Activated CD4-positive, alpha-beta T cell treated with anti-CD3 and anti-CD28 coated beads, Interleukin-2, amount 50 U/mL, for 1 hour (primary cell): Measurements from ENCODE around the gene PRUNE2.

Experiments used
- DNase-seq: peaks from one replicate; pipeline ENCODE4 v3.0.0-alpha.2; 2020

The PRUNE2 gene

DNA sequence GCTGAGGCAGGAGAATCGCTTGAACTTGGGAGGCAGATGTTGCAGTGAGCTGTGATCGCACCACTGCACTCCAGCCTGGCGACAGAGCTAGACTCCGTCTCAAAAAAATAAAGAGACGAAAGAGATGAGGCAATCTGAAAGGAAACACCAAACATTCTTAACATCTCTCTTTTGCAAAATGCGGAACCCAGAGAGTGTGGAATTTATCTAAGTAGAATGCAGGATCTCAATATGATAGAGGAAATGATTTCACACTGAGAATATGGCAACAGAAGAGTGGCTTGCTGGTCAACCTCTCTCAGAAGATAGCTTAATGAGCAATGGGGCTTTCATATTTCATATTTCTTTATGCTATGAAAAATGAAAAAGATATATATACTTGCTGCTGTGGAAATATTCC lies 175.1 kb downstream of the PRUNE2 start:
- no peak for DNase-seq

DNA sequence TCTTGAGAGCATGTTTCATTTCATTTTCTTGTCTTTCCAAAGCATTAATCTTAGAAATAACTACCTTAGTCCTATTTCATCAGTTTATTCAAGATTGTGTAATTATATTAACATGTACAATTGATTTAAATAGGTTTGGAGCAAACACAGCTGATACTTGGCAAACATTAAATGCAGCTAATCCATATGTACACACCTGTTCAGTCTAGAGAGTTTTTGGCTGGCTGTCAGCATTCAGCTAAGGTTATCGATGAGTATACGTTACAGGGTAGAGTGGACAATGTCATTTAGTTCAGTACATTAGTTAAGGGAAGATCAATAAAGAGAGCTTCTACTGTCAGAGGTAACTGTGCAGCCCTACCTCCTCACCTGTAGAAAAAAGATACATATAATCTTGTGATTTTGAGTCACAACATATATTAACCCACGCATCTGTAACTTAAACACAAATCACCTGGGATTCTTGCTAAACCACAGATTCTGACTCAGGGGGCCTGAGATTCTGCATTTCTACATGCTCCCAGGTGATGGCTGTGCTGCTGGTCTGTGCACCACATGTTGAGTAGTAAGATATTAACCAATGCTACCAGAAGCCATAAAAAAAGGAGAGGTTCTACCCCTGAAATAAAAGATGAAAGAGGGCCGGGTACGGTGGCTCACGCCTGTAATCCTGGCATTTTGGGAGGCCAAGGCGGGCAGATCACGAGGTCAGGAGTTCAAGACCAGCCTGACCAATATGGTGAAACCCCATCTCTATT lies 175.8 kb downstream of the PRUNE2 start:
- DNase-seq = no peak

DNA sequence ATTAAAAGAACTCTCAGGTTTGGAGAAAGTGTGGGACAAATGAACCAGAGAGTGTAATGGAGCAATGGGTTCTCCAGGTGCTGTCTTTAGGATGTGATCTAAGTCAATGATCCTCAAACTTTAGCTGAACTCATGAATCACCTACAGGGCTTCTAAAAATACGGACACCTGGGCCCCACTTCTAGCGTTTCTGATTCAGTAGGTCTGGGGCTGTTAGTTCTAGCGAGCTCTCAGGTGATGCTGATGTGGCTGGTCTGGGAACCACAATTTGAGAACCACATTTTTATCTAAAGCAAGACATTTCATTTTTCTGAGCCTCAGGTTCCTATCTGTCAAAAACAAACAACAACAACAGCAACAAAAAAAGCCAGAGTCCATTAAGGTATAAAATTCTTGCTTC lies 176.8 kb downstream of the PRUNE2 start:
- no peak for DNase-seq

DNA sequence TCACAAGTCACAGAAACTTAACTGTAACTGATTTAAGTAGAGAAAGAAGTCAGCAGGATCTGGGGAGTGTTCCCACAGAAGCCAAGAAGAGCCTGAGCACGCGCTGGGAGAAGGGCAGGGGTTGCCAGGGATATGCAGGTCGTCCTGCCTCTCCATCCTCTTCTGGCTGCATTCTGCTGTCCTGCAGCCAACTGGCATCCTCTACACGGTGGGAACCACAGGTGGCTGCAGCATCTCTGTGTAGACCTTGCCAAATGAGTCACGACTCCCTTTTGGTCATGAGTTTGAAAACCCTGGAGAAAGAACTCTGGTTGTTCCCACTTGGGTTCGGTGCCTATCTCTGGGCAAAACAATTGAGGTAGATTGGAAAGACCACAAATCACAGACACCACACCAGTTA lies 180.0 kb downstream of the PRUNE2 start:
- no peak for DNase-seq

DNA sequence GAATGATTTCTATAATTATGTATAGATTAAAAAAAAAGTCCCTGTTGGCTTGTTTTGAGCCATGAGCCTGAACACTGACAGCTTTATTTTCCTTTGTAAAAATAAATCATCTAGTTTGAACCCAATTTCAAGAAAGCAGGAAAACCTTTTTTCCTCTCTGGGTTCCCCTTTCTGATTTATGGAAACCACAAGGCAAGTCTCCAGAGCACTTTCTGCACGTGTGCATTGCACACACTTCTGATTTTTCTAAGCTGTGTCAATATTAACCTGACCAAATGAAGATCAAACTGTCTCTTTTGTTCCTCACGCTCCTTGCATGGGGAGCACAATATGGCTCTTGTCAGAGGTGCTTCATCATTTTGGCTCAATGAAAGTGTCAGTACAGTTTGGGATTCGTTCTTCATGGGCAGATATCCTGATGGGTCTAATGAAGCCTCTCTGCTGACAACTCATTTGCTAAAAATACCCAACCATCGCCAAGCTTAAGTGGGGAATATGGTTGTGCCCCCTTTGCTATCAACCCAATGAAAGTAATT lies 180.8 kb downstream of the PRUNE2 start:
- DNase-seq = no peak

DNA sequence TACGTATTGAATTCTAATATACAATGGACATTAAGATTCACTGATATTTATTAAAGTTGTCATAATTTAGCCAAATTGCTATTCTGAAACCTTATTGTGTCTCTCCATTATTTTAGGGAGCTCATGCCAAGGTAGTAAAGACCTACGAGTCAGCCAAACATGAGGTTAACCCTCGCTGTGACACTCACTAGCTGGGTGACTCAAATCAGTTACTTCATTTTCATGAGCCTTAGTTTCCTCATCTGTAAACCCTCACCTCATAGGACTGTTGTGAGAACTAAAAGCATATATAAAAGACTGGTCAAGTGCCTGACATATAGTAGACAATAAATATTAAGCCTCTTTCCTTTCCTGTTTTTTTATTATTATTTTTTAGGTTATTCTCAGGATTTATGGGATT lies 185.7 kb downstream of the PRUNE2 start:
- DNase-seq = no peak

DNA sequence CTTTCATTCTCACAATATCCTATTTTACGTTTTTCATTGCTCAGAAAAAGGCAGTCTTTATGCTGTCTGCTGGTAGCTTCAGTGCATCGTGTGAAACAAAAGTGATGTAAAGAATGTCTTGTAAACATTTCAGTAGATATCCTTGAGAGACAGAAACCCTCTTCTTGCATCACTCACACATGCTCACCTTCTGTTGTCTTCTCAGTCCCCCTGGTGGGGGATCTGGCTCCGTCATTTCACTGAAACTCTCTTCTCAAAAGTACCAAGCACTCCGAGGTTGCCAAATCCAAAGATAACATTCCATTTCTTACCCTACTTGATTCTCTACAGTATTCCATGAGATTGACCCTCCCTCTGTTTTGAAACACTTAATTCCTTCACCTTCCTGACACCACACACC lies 187.7 kb downstream of the PRUNE2 start:
- no peak for DNase-seq

DNA sequence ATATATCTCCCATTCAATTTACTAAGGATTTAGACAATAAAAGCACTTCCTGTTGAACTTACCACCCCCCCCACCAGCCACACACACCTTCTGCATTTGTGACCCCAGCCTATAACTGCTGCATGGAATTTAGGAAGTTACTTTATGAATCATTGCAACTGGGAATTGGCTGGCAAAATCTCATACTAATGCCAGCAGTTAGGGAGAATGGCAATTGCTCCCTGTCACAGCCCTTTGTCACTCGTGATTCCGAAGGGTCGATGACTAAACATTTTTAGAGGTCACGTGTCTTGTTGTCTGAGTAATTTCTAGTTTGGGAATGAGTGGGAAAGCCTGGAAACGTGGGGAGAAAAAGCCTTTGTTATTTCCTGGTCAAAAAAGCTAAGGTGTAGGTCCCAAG lies 188.3 kb downstream of the PRUNE2 start:
- DNase-seq = no peak

DNA sequence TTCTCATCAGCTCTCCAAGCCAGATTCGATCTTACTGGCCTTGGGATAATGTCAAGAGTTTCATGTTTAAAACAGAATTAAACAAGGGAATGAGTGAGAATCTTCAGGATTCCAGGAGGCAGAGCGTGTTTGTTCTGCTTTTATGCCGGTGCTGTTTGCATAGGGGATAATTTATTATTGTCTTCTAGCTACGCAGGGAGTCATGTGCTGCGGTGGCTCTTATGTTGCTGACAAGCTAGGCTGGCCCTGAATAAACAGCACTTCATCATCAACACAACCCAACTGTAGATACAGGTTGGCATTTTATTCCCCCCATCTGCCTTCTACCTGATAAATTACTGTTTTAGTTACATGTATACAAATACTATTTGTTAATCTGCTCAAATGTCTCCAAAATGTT lies 188.7 kb downstream of the PRUNE2 start:
- DNase-seq = no peak

DNA sequence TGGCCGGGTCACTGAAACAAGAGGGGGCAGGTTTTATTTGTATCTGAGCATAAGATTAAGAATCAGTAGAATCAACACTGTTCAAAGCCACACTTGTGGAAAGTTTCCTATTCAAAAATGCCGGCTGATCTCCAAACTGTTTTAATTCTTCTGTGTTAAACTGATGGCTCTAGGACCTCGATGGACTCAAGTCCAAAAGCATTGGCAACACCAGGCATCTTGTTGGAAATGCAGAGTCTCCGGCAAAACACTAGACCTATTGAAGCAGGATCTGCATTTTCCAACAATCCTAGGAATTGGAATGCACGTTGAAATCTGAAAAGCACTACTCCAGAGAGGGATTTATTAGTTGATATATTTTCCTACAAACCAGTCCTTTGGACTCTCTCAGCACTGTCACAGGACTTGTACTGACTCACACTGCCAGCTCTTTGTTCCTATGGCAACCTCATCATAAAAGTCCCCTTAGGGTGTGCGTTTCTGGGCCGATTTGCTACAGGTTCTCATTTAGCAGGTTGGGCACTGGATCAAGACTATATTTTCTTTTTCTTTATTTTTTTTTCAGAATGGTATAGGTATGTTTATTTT lies 189.7 kb downstream of the PRUNE2 start:
- no peak for DNase-seq

DNA sequence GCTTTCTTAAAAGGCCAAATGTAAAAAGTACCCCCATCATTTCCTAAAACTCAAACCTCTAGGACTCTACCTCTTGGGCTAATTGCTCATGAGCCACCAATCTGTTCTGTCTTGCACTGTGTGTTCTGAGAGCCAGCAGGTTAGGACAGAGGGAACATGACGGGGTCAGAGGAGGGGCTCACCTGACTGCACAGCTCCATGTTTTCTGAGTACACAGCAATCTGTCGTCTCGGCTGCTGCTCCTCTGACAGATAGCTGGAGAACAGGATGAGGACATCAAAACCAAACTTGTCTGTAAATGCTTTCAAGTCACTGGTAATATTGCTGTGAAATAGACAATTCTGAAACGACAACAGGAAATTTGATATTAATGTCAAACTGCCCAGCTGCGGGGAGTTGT lies 192.5 kb downstream of the PRUNE2 start:
- DNase-seq = no peak

DNA sequence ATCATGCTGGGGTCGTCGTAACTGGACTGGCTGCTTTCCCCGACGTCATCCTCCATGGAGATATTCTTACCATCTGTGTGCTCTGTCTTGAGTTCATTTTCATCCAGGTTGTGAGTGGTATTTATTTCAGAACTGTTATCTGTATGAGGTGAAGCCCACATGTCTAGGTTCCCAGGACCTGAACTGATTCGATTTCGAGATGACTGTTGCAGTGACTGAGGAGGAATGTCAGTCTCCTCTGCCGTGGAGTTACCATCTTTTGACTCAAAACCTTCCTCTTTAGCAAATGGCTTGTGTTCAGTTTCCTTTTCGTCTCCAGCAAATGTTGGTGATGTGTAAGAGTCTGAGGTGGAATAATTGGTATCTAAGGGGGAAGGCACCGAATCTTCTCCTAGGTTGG lies 196.9 kb downstream of the PRUNE2 start:
- DNase-seq = no peak

DNA sequence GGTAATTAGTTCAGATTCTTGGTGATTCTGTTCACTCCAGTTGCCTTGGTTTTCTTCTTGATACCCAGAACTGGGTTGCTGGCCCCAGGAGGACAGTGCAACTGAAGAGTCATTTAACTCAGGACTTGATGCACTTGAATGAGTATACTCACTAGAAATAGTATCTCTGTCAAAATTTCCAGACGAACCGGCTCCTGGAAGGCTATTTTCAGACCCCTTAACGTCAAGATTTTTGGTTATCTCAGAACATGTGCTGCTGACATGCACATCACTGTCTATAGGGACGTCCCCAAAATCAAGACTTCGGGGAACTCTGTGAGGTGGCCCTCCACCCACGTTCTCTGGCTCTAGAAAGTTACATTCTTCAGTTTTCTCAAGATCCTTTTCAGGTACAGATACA lies 198.4 kb downstream of the PRUNE2 start:
- no peak for DNase-seq

DNA sequence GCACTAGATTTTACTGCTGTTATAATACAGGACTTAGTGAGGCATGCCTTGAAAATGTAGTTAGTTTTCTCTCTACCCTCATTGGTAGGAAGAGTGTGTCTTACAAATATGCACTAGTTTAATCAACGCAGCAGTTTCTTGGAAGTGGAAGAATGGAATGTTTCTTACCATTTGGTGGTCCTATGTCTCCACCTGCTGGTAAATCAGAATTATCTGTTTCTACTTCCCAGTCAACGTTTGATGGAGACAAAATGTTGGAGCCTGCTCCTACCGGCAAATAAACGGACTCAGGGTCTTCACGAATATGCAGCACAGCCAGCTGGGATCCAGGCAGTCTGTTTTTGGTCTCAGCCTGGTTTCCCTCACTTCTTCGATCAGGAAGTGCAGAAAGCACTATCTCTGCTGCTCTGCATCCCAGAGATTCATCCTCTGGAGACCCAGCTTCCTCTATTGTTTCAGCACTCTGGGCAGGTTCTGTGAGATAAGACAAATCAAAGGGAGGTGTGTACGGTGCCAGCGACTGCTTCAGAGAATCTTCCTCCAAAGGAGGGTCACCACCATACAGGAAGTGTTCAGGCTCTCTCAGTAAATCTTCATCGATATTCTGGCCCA lies 201.2 kb downstream of the PRUNE2 start:
- no peak for DNase-seq

DNA sequence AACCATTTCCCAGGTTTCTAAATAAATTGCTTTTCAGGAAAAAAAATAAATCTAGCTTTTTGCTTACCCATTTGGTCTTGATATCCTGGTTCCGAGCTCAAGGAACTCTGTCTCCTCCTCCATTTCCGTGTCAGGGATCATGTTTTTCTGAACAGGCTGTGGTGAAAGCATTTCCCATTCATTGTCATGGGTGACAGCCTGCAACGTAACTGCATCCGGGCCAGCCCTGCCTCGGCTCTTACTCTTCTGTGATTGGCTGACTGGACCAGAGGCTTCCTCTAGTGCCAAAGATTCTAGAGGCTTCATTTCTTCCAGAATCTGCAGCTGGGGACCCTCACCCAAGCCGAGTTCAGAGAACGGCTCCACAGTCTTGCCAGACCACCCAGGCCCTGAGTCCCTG lies 202.6 kb downstream of the PRUNE2 start:
- no peak for DNase-seq

DNA sequence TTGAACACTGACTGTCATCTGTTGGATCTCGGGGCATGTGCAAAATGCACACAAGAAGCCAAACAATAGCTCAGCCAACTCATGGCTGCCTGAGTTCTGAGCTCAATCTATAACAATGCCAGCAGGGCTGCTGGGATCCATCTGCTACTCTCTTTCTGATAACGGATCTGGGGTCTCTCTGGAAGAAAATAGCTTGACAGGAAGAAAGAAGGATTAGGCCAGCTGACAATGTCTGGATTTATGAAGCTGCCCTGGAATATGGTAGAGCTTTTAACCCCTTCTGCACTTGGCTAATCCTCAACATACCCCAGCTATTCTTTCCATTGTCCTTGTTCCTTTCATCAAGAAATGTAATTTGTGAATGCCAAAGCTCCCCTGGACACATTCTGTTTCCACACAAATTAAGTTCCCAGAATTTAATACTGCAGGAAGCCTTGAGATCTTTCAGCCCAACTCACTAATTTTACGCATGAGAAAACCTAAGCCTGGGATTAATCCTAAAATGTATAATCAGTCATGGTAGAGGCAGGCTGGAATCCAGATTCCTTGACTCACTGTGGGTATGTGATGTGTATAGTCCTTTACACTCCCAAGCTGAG lies 204.4 kb downstream of the PRUNE2 start:
- DNase-seq = no peak

DNA sequence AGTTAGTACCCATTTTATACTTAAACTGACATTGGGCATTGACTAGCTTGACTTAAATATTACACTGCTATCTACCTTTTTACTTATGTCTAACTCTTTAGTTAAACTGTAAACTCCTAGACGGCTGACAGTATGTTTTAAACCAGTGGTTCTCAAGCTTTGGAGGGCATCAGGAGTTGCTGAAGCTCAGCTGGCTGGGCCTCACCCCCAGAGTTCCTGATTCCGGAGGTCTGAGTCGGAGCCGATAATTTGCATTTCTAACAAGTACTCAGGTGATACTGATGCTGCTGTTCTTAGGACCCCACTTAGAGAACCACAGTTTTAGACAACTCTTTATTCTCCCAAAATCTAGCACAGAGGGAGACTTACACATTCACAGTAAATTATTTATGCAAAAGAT lies 205.0 kb downstream of the PRUNE2 start:
- no peak for DNase-seq

DNA sequence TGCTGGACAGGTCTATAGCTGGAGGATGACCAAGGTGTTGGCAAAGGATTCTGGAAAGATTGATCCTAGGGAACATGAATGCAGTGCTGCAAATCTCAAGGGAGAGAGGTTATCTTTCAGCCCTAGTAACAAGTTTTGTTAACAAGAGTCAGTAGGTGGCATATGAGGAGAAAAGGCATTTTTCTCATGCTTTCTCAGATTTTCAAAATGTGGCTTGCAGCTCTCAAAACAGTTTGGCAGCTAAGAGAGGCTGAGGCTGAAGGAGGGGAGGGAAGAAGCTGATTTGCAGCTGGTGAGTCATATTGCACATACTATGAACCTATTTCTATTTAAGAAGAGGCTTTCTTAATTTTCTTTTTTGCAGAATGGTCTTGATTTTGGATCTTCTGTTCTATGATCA lies 205.9 kb downstream of the PRUNE2 start:
- DNase-seq = no peak

DNA sequence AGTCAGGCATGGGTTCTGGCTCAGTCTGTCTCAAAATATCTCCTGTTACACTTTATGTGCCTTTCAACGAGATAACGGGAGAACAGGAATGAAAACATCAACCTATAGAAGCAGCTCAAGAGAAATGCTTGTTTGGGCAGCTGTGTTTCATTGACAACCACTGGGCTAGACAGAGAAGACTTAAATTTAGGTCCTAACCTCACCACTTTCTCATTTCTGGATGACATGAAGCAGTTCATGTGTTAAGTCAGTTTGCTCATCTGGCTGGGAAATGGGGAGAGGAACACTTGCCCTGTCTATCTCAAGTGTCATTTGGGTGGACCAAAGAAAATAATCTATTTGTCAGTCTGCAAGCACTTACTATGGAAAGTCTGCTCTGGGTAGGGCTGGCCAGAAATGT lies 208.4 kb downstream of the PRUNE2 start:
- DNase-seq = no peak

DNA sequence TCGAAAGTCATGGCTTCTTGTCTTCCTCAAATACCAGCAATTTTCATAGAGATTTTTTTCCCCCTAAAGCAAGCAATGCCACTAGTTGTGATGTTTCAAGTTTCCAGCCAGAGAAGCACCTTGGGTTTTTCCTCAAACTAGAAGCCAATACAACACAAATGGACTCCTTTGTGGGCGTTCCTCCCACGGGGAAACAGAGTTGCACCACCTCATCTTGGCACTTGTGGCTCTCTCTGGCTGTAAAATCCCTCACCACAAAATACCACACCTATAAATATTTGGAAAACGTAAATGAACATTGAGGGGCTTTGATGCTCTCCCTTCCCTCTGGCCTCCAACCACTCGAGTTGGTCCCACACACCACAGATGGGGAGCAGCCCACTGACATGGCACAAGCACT lies 208.8 kb downstream of the PRUNE2 start:
- no peak for DNase-seq

DNA sequence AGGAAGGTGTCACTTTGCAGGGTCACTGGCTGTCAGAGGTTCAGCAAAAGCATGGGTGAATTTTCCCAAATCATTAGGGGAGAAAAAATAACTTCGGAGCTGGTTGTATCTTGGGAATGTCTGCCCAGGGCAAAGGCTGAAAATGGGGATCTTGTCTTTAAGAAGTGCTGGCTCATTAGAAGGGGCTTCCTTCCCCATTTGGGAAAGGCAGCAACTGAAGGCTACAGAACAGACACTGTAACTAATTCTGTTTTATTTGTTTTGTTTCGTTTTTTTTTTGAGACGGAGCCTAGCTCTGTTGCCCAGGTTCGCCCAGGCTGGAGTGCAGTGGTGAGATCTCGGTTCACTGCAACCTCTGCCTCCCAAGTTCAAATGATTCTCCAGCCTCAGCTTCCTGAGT lies 212.0 kb downstream of the PRUNE2 start:
- no peak for DNase-seq

DNA sequence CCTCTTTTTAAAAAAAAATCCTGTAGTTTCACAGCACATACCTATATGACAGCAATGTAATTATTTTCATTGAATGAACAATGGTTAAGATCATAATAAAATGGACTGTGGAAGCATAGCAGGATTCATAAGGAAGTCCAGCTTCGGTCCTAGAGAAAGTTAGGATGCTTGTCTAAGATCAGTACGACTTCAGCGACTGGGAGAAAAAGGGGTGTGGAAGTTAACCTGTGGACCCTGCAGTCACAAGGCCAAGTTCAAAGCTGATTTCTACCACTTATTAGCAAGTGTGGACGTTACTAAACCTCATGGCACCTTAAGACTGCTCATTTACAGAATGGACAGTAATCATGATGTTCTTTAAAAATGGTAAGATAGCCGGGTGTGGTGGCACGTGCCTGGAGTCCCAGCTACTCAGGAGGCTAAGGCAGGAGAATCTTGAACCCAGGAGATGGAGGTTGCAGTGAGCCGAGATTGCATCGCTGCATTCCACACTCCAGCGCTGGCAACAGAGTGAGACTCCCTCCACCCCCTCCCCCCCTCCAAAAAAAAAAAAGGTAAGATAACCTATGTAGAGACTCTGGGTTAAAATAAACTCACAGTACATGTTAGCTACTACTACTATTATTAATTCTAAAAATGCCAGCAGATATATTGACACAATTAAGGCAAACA lies 213.3 kb downstream of the PRUNE2 start:
- DNase-seq = no peak
